Fibroblast of skin of scalp (primary cell): ENCODE measurements around the gene EYA2.
A peak's percentile ranks its signal among the peaks of the same experiment; 100 is the strongest.

Source experiments
- DNase-seq: peaks from one replicate; pipeline ENCODE4 v3.0.0-alpha.2; 2013

The EYA2 gene

DNA sequence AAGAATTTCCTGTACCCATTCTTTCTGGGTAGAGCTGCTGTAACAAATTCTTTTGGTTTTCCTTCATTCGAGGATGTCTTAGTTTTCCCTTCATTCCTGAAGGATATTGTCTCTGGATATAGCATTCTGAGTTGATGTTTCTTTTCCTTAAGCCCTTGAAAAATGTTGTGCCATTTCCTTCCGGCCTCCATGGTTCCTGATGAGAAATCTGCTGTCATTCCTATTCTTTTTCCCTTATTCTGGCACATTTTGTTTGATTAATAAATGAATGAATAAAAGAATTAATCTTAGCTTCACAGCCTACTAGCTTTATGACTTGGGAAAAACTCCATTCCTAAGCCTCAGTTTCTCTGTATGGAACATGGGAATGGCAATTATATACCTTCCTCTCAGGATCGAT is 173.1 kb downstream of the EYA2 start:
- DNase-seq = no peak

DNA sequence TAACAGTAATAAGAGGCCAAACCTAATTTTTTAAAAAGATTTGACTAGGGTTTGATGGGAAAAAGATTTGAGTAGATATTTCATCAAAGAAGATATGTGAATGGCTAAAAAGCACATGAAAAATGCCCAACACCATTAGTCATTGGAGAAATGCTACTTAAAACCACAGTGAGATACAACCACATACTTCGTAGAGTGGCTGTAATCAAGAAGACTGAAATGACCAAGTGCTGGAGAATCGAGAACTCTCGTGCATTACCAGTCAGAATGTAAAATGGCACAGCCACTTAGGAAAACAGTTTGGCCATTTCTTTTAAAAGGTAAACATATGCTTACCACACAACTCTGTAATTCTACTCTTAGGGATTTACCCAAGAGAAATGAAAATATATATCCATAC is 175.5 kb downstream of the EYA2 start:
- DNase-seq = peak; percentile 10

DNA sequence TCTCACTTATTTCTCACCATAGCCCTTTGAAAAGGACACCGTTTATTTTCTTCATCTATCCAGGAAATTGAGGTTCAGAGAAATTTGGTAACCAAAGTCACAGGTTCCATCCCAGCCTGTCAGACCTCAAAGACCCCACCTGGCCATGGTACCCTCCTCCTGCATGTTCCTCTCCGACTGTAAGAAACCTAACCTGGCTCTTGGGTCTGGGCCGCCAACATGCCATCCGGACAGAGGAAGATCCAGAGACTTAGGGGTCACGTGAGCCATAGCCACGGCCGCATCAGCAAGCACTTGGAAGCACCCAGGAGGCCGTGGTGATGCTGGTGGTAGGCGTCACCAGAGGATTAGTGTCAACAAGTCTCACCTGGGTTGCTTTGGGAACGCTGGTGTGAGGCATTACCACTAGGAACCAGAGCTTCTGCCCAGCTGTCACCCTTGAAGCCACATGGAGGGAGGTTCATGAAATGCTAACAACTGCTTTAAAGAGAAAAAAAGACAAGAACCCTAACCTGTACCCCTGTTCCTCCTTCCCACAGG is 177.1 kb downstream of the EYA2 start:
- DNase-seq = no peak

DNA sequence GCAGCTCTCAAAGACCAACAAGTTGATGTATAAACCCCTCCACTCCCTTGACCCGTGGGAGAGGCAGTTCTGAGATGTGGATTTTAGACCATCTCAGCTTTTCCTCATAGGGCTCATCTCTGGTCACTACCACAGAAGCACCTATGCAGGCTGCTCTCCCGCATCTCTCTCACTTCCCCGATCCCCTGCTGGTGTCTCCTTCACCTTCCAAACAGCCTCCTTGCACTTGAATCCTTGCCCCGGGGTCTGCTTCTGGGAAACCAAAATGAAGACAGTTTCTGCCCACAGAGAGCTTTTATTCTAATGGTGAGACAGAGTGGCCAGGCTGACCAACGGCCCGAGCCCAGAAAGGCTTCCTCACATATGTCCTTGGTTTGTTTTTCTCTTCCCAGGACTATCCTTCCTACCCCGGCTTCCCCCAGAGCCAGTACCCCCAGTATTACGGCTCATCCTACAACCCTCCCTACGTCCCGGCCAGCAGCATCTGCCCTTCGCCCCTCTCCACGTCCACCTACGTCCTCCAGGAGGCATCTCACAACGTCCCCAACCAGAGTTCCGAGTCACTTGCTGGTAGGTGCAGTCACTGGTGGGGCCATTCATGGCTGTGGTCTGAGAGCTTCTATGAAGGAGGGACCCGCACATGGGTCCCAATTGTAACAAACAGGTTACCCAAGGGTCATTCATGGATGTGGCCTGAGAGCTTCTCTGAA is 179.3 kb downstream of the EYA2 start:
- no peak for DNase-seq

DNA sequence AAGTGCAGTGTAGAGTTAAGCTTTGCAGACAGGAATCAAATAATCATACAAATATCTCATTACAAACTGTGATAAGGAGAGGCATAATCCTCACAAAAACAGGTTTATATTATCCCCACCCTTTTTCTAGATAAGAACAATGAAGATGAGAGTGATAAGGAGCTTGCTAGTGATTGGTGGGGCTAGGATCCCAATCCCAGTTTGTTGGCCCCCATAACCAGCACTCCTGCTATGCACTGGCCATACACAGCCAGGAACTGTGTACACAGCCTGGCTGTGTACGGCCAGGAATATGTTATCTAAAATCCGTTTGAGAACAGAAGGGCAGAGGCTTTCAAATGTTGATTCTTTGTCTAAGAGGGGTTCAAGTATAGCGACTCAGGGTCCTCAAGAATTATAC is 180.6 kb downstream of the EYA2 start:
- DNase-seq = no peak

DNA sequence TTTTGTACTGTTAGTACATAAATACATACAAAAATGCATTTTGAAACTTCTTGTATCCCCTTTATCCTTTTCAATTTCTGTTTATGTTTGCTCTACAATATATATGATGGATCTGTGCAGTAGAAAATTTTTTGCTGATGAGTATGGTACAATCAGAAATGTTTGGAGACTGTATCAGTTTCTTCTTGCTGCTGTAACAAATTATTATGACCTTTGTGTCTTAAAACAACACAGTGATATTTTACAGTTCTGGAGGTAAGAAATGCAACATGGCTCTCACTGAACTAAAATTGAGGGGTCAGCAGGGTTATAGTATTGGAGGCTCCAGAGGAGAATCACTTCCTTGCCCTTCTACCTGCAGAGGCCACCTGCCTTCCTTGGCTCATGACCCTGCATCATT is 184.4 kb downstream of the EYA2 start:
- no peak for DNase-seq

DNA sequence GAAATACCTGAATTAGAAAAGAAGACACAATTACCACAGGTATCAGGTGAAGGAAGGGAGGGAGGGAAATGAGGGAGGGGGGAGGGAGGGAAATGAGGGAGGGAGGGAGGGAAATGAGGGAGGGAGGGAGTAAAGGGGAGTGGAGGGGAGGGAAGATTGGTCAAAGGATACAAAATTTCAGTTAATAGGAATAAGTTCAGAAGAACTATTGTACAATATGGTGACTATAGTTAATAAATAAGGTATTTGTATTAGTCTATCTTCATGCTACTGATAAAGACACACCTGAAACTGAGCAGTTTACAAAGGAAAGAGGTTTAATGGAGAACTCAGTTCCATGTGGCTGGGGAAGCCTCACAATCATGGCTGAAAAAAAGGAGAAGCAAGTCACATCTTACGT is 185.7 kb downstream of the EYA2 start:
- DNase-seq = no peak

DNA sequence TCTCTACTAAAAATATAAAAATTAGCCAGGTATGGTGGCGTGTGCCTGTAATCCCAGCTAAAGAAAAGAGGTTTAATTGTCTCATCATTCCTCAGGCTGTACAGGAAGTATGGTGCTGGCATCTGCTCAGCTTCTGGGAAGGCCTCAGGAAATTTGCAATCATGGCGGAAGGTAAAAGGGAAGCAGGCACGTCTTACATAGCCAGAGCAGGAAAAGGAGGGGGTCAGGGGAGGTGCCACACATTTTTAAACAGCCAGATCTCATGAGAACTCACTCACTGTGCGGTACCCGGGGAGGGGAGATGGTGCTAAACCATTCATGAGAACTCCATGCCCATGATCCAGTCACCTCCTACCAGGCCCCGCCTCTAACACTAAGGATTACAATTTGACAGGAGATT is 191.7 kb downstream of the EYA2 start:
- no peak for DNase-seq

DNA sequence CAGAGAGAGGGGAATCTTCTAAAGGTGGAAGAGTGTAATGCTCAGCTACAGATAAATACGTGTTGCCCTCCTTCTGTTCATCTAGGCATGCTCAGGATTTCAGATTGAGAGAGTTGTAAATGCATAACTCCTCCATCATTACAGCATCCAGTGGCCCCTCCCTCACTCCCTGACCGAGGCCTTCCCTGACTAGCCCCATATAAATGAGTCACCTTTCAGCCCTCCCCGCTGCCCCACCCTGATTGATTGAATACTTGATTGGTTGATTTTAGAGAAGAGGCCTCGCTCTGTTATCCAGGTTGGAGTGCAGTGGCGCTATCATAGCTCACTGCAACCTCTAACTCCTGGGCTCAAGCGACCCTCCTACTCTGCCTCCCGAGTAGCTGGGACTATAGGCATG is 193.7 kb downstream of the EYA2 start:
- DNase-seq = no peak

DNA sequence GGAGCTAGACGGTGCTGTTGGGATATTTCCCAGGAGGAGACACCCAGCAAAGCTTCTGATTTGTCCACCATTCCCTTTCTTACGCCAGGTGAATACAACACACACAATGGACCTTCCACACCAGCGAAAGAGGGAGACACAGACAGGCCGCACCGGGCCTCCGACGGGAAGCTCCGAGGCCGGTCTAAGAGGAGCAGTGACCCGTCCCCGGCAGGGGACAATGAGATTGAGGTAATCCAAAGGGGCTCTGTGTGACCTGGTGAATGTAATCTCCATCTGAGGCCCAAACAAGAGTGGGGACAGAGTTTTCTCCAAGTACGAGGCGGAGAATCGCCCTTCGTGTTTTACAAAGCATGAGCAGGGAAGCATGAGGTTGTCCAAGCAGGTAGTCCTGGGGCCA is 194.5 kb downstream of the EYA2 start:
- no peak for DNase-seq

DNA sequence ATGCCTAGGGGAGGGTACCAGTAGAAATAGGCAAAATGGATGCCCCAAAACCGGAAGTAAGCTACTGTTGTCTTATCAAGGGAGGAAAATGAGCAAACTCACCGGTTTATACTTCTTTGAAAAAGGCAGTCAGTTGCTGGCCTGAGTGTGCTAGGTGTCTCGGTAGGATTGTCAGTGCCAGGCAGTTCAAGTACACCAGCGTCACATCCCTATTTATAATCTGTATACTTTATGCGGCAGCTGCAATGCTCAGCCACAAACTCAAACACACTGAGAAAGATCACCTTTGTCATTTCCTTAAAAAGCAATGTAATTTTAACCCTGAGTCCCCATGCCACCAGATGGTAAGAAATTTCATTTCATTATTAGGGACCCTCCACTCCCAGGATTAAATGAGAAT is 196.2 kb downstream of the EYA2 start:
- DNase-seq = no peak

DNA sequence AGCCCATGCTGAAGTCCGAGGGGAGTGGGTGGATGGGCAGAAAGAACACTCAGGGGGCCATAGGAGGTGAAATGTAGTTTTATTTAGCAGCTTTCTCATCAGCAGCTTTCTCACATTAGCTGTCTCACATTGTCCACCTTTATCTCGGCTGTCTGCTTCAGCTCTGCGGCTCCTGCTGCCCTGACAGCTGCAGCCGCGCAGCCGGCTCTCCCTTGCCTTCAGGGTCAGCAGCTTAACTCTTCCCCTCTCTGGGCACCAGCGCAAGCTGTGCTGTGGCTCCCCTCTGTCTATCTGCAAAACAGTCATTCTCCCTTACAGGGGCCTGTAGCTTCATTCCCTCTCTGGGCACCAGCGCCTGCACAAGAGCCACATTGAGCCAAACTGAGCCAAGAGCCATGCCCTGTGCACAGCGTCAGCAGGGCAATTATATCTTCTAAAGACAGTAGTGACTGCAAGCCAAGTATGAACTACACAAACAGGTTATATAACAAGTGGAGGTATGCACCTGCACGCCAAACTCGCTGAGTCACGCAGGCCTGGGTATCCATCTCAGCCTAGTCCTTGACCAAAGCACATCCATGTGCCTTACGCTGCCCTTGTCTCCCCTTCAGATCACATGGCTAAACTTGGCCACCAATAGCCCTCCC is 198.8 kb downstream of the EYA2 start:
- no peak for DNase-seq

DNA sequence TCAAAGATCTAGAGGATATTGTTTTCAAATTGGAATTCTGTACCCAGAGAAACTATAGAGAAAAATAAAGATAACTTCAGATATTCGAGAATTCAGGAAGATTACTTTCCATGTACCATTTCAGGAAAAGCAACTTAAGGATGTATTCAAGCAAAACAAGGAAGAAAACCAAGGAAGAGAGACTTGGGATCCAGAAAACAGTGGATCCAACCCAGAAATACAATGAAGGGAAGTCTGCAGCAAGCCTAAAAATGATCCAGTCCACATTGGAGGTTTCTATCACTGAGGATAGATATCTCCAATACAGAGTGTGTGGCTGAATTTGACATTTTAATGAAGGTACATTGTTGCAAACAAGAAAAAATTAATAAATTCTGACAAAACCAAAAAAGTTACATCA is 201.0 kb downstream of the EYA2 start:
- DNase-seq = no peak

DNA sequence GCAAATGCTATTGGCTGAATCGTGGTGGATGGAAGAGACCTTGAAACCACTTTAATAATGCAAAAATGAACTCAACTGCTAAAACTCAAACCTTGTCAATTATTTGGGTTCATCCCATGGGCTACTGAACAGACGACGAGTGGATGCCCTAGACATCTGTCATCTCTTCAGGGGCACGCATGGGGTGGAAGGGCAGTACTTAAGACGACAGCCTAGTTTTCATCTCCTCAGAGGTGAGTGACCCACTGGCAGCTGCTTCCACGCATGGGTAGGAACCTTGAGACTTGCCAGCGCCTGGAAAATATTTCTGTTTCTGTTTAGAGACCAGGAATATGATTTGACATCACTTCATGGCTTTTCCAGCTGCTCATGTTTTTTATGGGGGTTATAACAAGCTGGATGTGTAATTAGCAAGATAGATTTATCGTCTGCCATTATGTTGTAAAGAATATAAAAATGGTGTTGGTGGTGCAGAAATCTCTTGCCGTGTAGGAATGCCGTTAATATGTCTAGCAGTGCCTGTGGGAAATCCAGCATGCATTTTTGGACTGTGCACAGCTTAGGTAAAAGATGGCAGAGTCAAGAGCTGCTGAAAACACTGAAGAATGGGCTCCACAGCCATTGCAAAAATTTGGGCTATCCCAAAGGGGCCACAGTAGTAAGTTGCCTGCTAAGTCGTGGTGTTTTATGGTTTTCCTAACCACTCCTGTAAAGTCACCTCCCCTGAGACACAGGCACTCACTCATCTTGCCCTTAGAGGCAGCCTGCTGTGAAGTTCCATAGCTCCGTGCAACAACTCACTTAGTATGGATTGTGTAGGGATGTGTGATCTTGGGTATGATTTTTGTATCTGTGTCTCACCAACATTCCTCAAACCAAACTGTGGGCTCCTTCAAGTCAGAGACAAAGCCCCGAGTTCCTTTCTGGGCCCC is 203.3 kb downstream of the EYA2 start:
- no peak for DNase-seq

DNA sequence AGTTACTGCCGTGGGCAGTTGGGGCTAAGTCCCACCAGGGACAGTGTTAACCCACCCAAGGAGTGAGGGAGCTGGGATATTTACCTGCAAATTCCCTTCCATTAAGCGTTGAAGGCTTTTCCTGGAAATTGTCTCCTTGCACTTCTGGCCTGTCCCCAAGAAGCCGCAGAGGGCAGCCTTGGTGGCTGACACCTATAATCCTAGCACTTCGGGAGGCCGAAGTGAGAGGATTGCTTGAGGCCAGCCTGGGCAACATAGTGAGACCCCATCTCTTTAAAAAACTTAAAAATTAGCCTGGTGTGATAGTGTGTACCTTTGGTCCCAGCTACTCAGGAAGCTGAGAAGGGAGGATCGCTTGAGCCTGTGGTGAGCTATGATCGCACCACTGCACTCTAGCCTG is 204.4 kb downstream of the EYA2 start:
- DNase-seq = no peak

DNA sequence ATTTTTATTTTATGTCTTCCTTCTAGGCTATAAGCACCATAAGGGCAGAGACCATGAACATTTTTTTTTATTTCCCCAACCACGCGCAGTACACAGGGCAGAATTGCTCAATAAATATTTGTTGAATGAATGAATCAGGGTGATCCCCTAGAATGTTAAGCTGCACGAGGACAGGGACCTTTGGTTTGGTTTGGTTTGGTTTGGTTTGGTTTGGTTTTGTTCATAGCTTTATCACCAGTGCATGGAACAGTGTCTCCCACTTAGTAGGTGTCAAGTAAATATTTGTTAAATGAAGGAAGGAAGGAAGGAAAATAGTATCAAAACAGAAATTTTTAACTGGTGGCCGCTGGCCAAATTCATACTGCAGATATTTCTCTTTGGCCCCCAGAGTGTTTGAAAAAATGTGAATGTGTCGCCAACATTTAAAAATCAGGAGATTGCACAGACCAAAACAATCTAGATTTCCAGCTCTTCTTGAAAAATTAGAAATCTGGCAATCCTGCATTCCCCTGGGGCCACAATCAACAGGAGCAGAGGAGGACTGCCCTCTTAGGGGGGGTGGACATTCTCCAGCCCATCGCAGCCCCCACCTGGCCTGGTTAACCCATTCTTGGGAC is 205.3 kb downstream of the EYA2 start:
- DNase-seq = peak; percentile 72

DNA sequence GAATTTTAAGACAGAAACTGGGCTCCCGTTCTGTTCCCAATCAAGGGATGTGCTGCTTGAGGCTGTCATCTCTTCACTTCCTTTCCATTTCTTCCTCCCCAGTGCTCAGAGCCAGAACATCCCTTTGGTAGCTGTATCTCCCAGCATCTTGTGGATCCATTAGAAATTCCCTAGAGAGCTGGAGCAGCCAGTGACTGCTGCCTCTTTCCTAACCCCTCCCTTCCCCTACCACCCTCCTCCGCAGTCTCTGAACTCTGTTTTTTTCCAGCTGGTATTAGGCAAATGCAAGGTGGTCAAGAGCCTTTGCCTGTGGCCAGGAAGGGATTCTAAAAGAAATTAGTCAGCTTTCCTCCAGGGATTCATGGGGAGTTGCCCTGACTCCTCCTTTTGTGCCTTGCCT is 208.0 kb downstream of the EYA2 start:
- DNase-seq = peak; percentile 33

DNA sequence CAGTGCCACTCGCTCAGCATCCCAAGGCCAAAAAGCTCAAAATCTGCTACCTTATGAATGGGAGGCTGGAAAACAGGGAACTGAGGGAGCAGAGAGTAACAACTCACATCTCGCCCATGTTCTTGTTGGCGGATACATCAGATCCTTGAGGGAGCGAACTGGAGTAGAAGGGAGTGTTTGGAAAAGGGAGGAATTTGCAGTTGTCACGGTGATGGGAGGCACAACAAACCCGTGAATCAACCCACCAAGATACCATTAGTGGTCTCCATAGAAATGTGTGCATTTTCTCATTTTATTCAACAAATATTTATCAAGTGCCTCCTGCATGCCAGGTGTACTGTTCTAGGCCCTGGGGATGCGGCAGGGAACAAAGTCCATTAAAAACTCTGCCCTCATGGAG is 212.1 kb downstream of the EYA2 start:
- no peak for DNase-seq

DNA sequence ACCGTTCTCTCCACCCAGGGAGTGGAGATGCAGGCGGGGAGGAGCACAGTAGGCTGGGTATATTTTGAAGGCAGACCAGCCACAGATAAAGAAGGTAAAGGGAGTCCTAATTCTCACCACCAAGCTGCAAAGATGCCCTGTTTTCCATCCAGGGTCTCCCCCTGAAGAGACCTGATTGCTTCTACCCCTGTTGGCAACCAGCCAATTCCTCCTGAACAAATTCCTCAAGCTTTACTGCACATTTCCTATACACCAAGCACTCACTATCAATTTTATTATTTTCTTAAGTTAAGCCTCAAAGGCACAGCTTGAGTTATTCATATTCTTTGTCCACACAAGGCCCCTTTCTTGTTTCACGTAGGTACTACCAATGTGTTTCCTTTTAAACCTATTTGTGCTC is 214.4 kb downstream of the EYA2 start:
- no peak for DNase-seq

DNA sequence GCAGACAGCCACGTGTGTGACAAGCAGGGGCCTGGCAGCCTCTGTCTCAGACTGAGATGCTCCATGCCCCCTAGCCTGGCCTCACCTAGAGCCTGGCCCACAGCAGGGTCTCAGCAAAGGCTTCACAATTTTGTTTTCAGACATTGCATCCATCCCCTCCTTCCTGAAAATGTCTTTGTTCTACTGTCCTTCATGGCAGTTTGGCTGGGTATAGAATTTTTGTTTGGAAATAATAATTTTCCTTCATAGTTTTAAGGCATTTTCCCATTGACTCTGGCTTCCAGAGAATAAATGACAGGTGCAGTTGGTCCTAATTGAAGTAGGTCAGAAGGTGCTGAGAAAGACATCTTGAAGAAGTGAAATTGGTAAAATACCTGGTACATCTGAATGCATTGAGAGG is 216.2 kb downstream of the EYA2 start:
- DNase-seq = no peak

DNA sequence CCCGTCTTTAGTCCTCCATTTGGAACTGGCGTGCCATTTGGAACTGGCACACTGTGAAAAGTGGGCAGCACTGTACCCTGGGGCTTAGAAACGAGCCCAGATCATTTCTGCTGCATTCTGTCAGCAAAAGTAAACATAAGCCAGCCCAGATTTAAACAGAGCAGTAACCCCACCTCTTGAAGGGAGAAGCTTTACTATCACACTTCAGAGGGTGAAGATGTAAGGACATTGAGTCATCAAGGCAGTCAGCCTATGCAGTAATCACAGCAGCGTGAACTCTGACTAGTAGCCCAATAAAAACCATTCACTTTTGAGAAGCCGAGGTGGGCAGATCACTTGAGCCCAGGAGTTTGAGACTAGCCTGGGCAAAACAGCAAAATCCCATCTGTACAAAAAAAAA is 216.9 kb downstream of the EYA2 start:
- DNase-seq = no peak

DNA sequence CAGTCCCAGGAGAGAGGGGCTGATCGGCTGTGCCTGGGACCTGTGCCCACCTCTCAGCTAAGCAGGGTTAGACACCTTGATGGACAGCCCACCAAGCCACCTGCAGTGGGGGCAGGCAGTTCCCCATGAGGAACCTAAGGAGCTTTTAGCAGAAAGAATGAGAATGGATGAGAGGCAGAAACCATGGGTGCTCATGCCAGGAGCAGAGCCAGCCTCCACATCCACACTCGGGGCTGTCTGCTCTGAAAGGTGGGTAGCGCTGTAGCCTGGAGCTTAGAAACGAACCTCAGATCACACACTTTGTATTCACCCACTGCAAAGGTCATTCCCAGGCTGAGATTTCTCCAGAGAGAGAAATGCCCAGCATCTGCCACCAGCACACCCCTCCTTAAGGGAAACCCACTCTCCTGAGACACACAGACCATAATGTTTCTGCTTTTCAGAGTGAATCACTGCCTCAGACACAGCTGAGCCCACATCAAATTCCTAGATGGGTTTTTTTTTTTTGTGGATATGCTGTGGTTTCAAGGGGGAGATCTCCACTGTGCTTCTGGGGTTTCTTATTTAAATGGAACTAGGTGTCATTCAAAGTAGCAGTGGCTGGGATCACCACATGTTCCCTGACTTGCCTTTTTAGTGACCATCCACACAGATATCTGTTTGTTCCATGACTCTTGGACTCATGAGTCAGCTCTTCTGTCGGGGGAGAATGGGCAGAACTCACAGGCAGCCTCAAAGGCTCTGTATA is 218.9 kb downstream of the EYA2 start:
- DNase-seq = peak; percentile 66
